ENCODE results near the gene ONECUT1.

Gene ONECUT1

GRCh38 chr15:52730594-52730993, 59.5 kb downstream of the ONECUT1 start:
- DNase-seq = no peak

GRCh38 chr15:52730173-52730572, 60.0 kb downstream of the ONECUT1 start:
- no peak for DNase-seq

GRCh38 chr15:52728899-52729298, 61.2 kb downstream of the ONECUT1 start:
- DNase-seq = no peak

- DNase-seq = no peak
These were observed 62.3 kb downstream of the ONECUT1 start for GRCh38 chr15:52727815-52728214.

GRCh38 chr15:52726195-52726594, 63.9 kb downstream of the ONECUT1 start:
- DNase-seq = no peak

- DNase-seq = no peak
These were observed 71.6 kb downstream of the ONECUT1 start for GRCh38 chr15:52718551-52718950.

GRCh38 chr15:52717924-52718323, 72.2 kb downstream of the ONECUT1 start:
- no peak for DNase-seq

GRCh38 chr15:52717481-52717880, 72.7 kb downstream of the ONECUT1 start:
- DNase-seq = no peak

DNA sequence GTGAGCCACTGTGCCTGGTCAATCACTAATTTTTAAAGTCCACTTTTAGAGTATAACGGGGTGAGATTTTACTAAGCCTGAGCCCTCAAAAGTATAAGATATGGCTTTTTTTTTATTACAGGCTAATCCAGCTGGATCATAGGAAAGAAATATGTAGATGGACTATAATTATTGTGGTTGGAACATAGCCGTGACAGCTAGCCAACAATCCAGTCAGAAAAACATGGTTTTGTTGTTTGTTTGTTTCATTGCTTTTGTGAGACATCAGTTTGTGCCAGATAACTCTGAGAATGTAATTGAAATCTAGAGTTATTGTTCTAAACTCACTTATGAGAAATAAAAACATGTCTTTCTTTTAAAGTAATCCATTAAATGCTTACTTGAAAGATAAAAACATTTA, 73.6 kb downstream of the ONECUT1 start:
- DNase-seq = no peak

DNA sequence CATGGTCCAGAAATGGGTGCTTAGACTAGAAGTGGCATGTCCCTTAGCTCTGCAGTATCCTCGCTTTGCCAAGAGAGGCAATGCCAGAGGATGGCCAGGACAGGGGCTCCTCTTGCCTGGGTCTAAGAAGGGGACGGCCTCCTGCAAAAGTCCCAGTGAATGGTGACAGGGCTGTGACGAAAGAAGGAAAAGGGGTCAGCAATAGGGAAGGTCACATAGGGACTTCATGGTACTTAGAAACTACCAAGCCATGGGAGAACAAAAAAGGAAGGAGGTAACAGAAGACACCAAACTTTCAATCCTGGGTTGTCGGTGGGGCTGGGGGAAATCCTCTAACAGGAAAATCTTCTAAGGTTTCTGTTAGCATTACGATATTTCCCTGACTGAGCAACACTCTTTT, 74.7 kb downstream of the ONECUT1 start:
- DNase-seq = no peak

DNA sequence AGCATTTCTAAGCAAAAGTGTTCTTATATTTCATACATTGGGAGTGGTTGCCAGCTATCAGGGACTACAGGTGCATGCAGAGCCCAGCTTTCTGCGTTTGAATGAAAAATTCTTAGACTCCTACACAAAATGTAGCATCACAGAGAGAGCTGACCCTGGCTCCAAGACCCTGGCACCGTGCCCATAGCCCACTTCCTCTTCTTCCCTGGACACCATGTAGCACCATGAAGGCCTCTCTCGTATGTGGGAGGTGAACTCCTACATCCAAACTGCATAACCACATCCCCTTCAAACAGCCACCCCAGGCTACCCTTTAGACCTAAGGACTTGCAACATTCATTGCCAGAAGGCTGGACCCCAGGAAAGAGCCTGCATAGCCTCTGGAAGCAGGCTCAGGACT, 75.2 kb downstream of the ONECUT1 start:
- DNase-seq = no peak

DNA sequence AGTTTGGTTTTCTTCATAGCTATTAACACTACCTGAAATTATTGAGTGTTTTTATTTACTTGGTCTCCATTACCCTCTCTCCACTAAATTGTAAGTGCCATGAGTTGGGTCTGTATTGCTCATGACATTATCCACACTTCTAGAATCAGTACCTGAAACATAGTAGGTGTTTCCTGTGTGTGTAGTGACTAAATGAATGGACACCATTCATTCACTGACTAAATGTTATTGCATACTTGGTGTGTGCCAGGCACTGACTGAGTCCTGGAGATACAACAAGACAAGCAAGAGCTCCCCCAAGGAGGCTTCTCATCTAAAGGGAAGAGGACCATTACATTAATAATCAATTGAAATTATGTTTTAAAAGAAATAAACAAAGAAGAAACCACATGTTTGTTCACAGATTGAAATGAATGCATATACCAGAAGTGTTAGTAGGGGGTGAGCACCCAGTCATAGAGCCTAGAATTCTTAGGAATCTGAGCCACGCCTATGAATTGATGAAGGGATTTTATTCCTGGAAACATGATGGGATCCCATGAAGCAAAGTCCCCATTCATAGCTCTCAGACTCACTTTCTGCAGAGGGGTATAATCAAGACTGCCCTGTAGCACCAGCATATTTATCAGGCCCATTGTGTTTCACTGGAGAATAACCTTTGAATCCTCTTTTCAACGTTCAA, 79.3 kb downstream of the ONECUT1 start:
- no peak for DNase-seq

- no peak for DNase-seq
These were observed 80.0 kb downstream of the ONECUT1 start for GRCh38 chr15:52710050-52710707.

DNA sequence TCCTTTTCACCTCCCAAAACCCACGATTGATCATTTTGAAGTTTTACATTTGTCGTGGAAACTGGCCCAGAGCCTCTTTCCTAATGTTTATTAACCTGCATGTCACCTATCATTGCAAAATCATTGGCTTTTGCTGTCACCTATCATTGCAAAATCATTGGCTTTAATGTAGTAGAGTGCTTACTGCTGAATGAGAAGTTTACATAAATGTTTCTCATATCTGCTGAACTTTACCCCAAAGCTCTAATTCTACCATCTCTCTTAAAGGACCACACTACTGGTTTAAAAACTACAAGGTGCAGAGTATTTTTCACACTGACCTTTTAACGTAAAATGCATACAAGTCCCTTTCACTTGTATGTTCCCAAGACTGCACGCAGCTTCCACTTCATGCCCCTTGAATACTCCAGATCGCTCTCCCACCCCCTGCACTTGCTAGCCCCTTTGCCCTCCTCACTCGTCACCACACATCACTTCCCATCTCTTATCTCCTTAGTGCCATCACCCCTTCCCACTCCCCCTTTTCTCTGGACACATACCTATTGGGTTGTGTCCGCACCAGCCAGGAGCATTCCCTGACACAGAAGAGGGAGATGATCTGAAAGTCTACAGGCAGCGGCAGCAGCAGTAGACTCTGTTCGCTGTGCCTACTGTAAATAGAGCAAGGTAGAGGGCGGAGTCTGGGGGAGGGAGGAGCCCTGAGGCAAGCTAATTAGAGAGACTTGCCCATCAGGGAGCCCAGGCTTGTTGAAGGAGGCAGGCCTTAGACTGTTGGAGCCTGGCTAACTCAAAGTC, 80.8 kb downstream of the ONECUT1 start:
- no peak for DNase-seq
